GM23338 (cell line): ENCODE results near the gene TARS3. TPM values are rescaled to one million over a fixed set of nuclear protein-coding genes. Genes with fewer than 3 reads are reported as not detected.

Source experiments
- ATAC-seq: fragments of 200-7000 bp; cut with Tn5 transposase; 3 replicates; pipeline ENCODE4 v1.9.1; 2020
- DNase-seq: peaks from one replicate; pipeline ENCODE4 v3.0.0-alpha.2; 2015; ENCODE audit warnings: low spot score
- H2AFZ ChIP-seq: fragments of 200-600 bp; sonication (generic); 2 replicates; pipeline ENCODE4 v1.8.0; 2016; ENCODE audit warnings: antibody characterized with exemption, mild to moderate bottlenecking, moderate library complexity
- H3F3A ChIP-seq: fragments of 200-600 bp; sonication (generic); replicated peaks from 2 replicates; pipeline ENCODE4 v1.8.0; 2017; ENCODE audit warnings: antibody characterized with exemption, mixed run types, low read depth
- H3K27ac ChIP-seq: fragments of 200-600 bp; sonication (generic); 2 replicates; pipeline ENCODE4 v1.6.1; 2016; ENCODE audit warnings: low read depth
- H3K27me3 ChIP-seq: fragments of 200-600 bp; sonication (generic); 2 replicates; pipeline ENCODE4 v1.8.0; 2016; ENCODE audit warnings: mild to moderate bottlenecking, mixed run types, moderate library complexity; ENCODE audit not compliant: insufficient read depth
- H3K36me3 ChIP-seq: fragments of 200-600 bp; sonication (generic); 2 replicates; pipeline ENCODE4 v1.8.0; 2016; ENCODE audit warnings: mild to moderate bottlenecking; ENCODE audit not compliant: insufficient read depth
- H3K4me1 ChIP-seq: fragments of 200-600 bp; sonication (generic); 2 replicates; pipeline ENCODE4 v1.8.0; 2016; ENCODE audit warnings: mild to moderate bottlenecking, moderate library complexity; ENCODE audit not compliant: insufficient read depth
- H3K4me2 ChIP-seq: fragments of 200-600 bp; sonication (generic); 2 replicates; pipeline ENCODE4 v1.7.1; 2017; ENCODE audit warnings: mixed run types
- H3K4me3 ChIP-seq: fragments of 200-600 bp; sonication (generic); 2 replicates; pipeline ENCODE4 v1.6.1; 2016; ENCODE audit warnings: mixed run types
- H3K79me2 ChIP-seq: fragments of 200-600 bp; sonication (generic); replicated peaks from 2 replicates; pipeline ENCODE4 v1.8.0; 2017; ENCODE audit warnings: mild to moderate bottlenecking; ENCODE audit not compliant: insufficient read depth
- H3K9me2 ChIP-seq: fragments of 200-600 bp; sonication (generic); 2 replicates; pipeline ENCODE4 v1.8.0; 2017; ENCODE audit not compliant: insufficient read depth
- H4K20me1 ChIP-seq: fragments of 200-600 bp; sonication (generic); replicated peaks from 2 replicates; pipeline ENCODE4 v1.8.0; 2017; ENCODE audit warnings: mild to moderate bottlenecking; ENCODE audit not compliant: insufficient read depth
- H3K27ac Mint-ChIP-seq: 2 replicates; pipeline ENCODE4 v1.8.0; 2020; ENCODE audit warnings: inconsistent platforms, mild to moderate bottlenecking, moderate library complexity, mixed read lengths
- H3K27me3 Mint-ChIP-seq: 3 replicates; pipeline ENCODE4 v1.8.0; 2022; ENCODE audit warnings: low read depth, mild to moderate bottlenecking, moderate library complexity, mixed read lengths, inconsistent platforms; ENCODE audit not compliant: insufficient read depth, poor library complexity
- H3K36me3 Mint-ChIP-seq: 3 replicates; pipeline ENCODE4 v1.8.0; 2021; ENCODE audit warnings: low read depth, mild to moderate bottlenecking, inconsistent platforms, moderate library complexity, mixed read lengths
- H3K4me1 Mint-ChIP-seq: 3 replicates; pipeline ENCODE4 v1.8.0; 2020; ENCODE audit warnings: mild to moderate bottlenecking, inconsistent platforms, mixed read lengths
- H3K4me3 Mint-ChIP-seq: 3 replicates; pipeline ENCODE4 v1.8.0; 2021; ENCODE audit warnings: moderate library complexity, mild to moderate bottlenecking, inconsistent platforms, mixed read lengths
- H3K9me3 Mint-ChIP-seq: 3 replicates; pipeline ENCODE4 v1.8.0; 2020; ENCODE audit warnings: moderate library complexity, mild to moderate bottlenecking, inconsistent platforms, mixed read lengths
- CREB1 ChIP-seq: fragments of 250-450 bp; sonication (Bioruptor Pico); IDR thresholded peaks from 2 replicates; pipeline ENCODE4 v1.5.0; 2020; ENCODE audit warnings: low read depth, mild to moderate bottlenecking, moderate library complexity
- CTCF ChIP-seq, 2 experiments: fragments of 200-600 bp in 1 of 2; sonication (generic) in 1 of 2; conservative IDR thresholded peaks; 2 replicates each; pipeline versions ENCODE4 v1.5.1 to v1.6.1; 2016 to 2017; ENCODE audit warnings: antibody characterized with exemption in 2 of 2, low read depth in 2 of 2, mild to moderate bottlenecking in 2 of 2, moderate library complexity in 1 of 2
- ETS1 ChIP-seq: IDR thresholded peaks from 2 replicates; pipeline ENCODE4 v1.6.1; 2016; ENCODE audit warnings: antibody characterized with exemption
- EZH2 ChIP-seq: fragments of 200-600 bp; sonication (generic); IDR thresholded peaks from one replicate; pipeline ENCODE4 v1.8.0; 2017; ENCODE audit warnings: antibody characterized with exemption, mild to moderate bottlenecking, low read depth; ENCODE audit not compliant: unreplicated experiment
- EZH2phosphoT487 ChIP-seq: fragments of 200-600 bp; sonication (generic); IDR thresholded peaks from one replicate; pipeline ENCODE4 v1.8.1; 2018; ENCODE audit warnings: antibody characterized with exemption; ENCODE audit not compliant: unreplicated experiment
- JUNB ChIP-seq: IDR thresholded peaks from one replicate; pipeline ENCODE4 v1.6.1; 2016; ENCODE audit warnings: antibody characterized with exemption; ENCODE audit not compliant: unreplicated experiment
- NANOG ChIP-seq: IDR thresholded peaks from 2 replicates; pipeline ENCODE4 v1.6.1; 2016; ENCODE audit warnings: antibody characterized with exemption, borderline replicate concordance
- POLR2AphosphoS5 ChIP-seq: IDR thresholded peaks from 2 replicates; pipeline ENCODE4 v1.6.1; 2016; ENCODE audit warnings: antibody characterized with exemption, low read depth
- REST ChIP-seq: IDR thresholded peaks from one replicate; pipeline ENCODE4 v1.6.1; 2018; ENCODE audit warnings: antibody characterized with exemption; ENCODE audit not compliant: unreplicated experiment
- ZNF114 ChIP-seq: fragments of 250-450 bp; sonication (Bioruptor Pico); IDR thresholded peaks from 2 replicates; pipeline ENCODE4 v1.5.0; 2020; ENCODE audit warnings: mild to moderate bottlenecking, moderate library complexity
- ZNF331 ChIP-seq: fragments of 250-450 bp; sonication (Bioruptor Pico); IDR thresholded peaks from 2 replicates; pipeline ENCODE4 v1.5.0; 2020; ENCODE audit warnings: low read depth, mild to moderate bottlenecking, moderate library complexity
- ZNF462 ChIP-seq: fragments of 250-450 bp; sonication (Bioruptor Pico); IDR thresholded peaks from 2 replicates; pipeline ENCODE4 v1.5.0; 2020; ENCODE audit warnings: mild to moderate bottlenecking, moderate library complexity
- polyA plus RNA-seq: library from polyadenylated mRNA; unstranded; fragments of >200 nt; fragmentation: Nextera tagmentation; extraction: Ambion mirVana; gene quantifications from 2 replicates; pipeline ENCODE4 v1.2.1, GENCODE V29; 2016
- total RNA-seq: library from RNA; depleted of rRNA; stranded (reverse); fragments of >200 nt; shearing (Covaris generic); gene quantifications from 2 replicates; pipeline ENCODE4 v1.2.3, GENCODE V29; 2014

Gene TARS3
- total and polyA plus RNA-seq, 2 experiments from 2014 or later = 13.0 to 15.4 TPM

DNA sequence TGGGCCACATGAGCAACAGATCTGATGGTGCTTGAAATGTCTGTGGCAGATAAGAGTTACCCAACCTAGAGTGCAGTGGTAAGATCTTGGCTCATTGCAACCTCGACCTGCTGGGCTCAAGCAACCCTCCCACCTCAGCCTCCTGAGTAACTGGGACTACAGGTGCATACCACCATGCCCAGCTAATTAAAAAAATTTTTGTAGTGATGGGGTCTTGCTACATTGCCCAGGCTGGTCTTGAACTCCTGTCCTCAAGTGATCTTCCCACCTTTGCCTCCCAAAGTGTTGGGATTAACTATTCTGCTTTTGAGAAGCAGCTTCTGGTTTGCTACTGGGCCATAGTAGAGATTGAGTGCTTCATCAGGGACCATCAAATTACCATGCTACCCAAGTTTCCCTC lies 2.9 kb upstream of the TARS3 start:
- Histone ChIP-seq H3K36me3 (no peaks in the 10 kb centered on the region), H3K79me2 (no peaks in the 10 kb centered on the region), H3K4me2 (no peak overlapping the region), H3F3A (no peaks in the 10 kb centered on the region), H3K9me2 (no peaks in the 10 kb centered on the region), H3K4me3 (no peak overlapping the region), H4K20me1 (no peaks in the 10 kb centered on the region; the same call in 1 of the 2 replicates), H3K4me1 (peaks cover 12% of the 10 kb centered on the region), H2AFZ (no peak overlapping the region), H3K27me3 (no peaks in the 10 kb centered on the region), H3K27ac (no peak overlapping the region)
- DNase-seq (no peak), ATAC-seq (no peak)
- TF ChIP-seq REST (no peak), JUNB (no peak), ZNF462 (CRISPR knock-in tag) (no peak), ZNF114 (no peak), NANOG (no peak), CTCF (conservative IDR thresholded peaks at IDR 0.05; ENCODE audit: low read depth in 2 of 2) (no peak), EZH2 (no peak), EZH2phosphoT487 (no peak), POLR2AphosphoS5 (no peak), ZNF331 (CRISPR knock-in tag) (no peak), ETS1 (no peak), CREB1 (CRISPR knock-in tag) (no peak)
- peaks cover 2% of the 10 kb centered on the region; the same call in 1 of the 3 replicates for H3K36me3 Mint-ChIP-seq
- H3K27me3 Mint-ChIP-seq = peaks cover 1% of the 10 kb centered on the region
- H3K9me3 Mint-ChIP-seq = no peaks in the 10 kb centered on the region
- no peak overlapping the region for H3K27ac Mint-ChIP-seq
- no peak overlapping the region for H3K4me3 Mint-ChIP-seq
- peaks cover 3% of the 10 kb centered on the region; the same call in 2 of the 3 replicates for H3K4me1 Mint-ChIP-seq
